ENCODE measurements around the gene CTNNA2.

CTNNA2 gene

DNA sequence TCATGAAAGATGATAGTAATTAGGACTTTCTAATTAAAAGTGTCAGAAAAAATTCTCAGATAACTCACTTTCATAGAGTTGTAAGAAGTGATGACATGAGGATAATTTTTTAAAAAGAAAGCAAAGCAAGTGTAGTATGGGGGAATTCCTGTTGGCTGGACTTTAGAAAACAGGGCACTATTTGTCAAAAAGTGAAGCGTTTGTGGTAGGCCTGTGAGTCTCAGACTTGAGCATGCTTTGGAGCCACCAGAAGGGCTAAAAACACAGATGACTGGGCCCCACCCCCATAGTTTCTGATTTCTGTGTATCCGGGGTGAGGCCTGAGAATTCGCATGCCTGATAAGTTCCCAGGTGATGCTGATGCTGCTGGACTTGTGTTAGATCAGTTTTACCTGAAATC, 1014.3 kb downstream of the CTNNA2 start:
- no peak for DNase-seq

DNA sequence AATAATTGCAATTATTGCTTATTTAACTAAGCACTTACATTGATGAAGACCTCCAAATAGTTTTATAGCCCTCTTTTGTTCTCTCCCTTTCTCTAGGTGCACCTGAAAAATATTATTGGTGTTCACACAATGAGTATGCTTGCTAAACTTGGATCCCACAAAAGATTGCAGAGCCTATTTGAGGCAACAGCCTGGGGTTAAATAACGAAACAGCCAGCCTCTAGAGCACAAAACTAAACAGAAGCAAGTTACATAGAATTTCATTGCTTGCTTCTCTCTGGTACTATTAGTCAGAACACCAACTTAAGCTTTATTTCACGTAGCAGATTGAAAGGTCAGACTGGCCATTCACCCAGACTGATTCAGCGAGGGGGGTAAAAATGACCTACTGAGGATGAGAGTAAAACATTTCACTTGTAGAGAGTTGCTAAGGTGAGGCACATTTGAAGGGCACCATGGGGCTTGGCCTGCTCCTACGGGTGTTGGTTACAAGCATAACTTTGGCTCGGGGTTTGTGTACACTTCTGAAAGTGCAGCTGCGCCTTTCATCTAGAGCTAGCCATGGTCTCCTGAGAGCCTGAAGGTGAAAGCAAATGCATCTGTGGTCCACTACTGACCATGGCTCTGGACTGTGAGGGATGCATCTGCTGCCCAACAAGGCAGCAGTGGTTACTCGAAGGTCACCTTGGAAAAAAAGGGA, 1016.8 kb downstream of the CTNNA2 start:
- DNase-seq = no peak

DNA sequence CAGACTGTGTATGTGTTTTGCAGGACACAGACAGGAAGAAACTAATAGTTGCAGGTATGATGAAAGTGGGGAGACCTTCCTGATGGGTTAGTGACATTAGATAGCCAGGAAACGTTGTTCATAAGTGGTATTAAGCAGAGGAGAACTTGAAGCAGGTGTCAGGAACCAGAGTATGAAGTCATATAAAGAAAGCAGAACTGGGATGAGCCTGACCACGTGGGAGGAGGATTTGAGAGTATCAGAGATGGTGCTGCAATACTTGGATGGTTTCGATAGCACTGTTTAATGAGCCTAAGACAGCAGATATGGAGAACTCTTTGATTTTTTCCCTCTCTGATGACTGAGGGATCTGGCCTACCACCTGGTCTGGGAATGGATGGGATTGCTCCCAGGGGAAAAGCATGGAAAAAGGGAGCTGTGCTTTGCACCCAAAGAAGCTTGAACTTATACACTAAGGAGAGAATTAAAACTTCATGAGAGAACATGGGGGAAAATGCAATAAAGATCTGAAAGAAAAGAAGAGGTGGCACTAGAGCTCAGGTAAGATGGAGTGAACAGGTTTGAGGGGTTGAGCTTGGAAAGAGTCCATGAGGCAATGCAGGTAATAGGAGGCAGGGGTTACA, 1017.7 kb downstream of the CTNNA2 start:
- no peak for DNase-seq

DNA sequence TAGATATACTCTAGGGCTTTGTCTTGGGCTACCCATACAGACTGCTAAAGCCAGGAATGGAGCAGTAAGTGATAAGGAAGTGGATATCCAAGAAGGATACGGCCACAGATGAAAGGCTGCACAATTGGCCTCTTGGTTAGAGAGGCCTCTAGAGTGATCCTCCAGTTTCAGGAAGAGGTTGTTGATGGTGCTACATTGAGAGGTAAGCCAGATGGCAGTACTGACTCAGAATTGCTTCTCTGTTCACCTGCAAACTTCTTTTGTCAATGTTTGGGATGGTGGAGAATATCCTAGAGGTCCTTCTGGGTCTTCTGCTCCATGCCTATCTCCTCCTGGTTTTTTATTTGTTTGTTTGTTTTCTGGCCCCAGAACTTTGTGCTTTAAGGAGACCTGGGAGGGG, 1018.5 kb downstream of the CTNNA2 start:
- DNase-seq = no peak

DNA sequence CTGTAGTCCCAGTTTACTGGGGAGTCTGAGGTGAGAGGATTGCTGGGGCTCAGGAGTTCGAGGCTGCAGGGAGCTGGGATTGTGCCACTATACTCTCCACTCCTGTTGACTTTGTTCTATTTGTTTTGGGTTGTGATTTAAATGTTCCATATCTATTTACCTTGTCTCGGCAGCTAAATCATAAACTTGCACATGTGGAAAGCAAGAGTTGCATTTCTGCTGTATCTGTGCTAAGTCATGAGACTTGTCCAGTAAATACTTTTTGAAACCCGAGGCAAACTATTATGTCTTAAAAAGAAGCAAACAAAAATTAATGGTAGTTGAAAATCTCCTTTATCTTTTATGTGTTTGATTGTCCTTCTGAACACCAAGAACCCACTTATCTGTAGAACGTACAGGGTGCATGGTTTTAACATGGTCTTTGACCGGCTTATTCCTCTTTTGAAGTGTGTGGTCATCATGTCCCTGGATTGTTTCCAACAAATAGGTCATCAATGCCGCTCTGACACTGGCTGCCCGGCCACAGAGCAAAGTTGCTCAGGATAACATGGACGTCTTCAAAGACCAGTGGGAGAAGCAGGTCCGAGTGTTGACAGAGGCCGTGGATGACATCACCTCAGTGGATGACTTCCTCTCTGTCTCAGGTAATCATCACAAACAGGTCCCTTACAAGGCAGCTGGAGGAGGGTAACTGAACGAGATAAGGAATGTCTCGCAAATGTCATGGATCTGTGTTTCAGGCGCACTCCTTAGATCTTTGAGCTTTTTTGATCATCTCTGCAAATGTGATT, 1032.8 kb downstream of the CTNNA2 start:
- DNase-seq = no peak

DNA sequence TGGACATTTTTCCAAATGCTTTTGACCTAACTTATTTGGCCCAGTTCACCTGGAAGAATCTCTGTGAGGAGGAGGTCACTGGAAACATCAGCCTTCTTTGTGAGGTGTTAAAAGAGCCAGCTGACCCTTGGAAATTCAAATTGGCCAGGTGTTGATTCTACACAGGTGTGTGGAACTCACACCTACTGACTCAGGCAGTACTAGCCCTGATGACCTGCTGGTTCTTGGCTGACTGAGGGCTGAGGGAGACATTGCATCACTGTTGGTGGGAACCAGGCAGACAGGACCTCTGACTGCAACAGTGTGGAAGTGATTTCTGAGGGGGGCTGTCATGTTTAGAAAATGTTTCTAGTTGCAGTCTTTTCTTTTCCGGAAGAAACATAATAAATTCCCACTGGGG, 1033.9 kb downstream of the CTNNA2 start:
- DNase-seq = no peak

DNA sequence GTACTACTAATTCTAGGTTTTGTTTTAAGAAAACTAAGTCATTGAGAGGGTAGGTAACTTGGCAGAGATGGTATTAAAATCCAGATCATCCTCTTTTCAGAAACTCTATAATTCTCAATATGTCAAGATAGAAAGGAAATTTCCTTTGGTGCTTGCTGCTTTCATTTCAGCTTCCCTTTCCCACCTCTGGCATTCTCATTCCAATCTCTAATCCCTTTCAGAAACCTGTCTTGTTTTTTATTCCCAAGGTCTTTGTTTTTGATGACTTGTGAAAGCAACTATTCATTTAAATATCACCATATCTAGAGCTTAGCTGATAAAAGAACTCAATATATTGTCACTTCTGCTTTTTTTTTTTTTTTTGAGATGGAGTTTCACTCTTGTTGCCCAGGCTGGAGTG, 1034.5 kb downstream of the CTNNA2 start:
- no peak for DNase-seq

DNA sequence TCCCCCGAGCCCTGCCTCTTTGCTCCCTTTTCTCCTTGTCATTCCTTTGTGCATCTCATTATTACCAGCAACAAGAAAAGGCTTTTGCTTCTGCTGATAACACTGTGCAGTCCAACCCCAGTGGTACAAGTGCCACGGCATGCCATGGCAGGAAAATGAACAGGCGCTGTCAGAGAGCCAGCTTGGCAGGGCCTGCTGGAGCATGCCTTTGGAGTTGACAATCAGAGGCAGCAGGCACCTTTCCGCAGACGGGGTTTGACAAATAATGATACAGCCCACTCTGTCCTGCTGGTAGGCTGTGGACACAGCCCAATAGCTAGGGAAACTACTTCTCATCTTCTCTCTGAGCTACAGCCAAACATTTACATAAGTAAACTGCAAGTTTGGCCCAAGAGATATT, 1035.6 kb downstream of the CTNNA2 start:
- DNase-seq = peak; percentile 95

DNA sequence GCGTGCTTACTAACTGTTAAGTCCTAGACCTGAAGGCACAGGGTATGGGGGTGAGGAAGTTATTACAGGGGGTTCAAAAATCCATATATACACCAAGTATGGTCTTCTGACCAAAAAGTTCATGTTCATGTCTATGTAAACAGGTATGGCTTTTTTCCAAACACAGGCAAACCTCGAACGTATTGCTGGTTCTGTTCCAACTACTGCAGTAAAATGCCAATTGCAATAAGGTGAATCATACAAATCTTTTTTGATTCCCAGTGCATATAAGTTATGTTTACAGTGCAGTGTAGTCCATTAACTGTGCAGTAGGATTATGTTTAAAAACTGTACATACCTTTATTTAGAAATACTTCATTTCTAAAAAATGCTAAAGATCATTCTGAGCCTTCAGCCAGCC, 1037.0 kb downstream of the CTNNA2 start:
- DNase-seq = no peak

DNA sequence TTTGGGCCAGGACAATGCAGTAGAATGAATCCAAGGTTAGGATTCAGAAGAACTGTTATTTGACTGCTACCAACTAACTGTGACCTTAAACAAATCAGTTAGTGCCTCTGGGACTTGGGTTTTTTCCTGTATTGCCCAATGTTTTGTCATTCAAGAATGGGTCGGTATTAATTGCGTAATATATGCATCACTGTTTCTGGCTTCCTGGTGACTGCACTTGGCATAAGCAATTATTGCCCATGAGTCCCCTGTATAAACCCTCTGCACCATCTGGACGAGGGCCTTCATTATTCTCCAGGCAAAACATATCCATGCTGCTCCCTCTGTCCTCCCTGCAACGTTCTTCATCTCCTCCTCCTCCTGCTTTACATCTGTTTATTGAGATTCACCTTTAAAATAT, 1047.5 kb downstream of the CTNNA2 start:
- peak; percentile 87 for DNase-seq

DNA sequence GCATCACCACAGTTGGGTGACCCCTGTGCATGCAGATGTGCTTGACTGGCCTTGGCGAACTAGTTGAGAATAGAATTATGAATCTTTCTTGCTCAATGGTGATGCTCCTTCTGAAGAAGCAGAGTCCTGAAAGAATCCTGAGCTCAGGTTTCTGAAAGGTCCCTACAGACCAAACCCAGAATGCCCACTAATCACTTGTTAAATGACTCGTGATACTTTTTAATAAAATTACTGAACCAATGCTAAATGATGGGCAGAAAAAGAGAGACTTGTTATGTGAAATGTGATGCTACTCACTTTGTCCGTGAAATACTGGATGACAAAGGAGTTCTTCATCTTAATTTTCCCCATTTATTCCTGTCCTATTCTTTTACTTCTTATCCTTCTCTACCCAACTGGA, 1055.2 kb downstream of the CTNNA2 start:
- no peak for DNase-seq

DNA sequence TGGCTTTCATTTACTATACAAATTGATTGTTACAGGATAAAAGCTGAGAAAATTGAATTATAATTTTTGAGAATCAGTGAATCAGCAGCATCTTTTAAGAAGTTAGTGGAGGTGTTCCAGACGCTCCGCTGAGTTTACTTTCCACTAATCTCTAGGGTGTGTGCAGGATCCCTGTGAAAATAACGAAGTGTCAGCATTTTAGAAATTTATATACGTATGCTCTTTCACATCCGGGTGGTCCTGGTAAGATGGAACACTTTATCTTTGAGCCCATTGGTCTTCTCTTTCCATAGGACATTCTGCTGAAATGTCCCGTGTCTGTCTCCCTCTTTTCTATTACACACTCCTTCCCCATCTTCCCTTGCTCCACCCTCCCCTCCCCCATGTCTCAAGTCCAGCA, 1060.3 kb downstream of the CTNNA2 start:
- no peak for DNase-seq

DNA sequence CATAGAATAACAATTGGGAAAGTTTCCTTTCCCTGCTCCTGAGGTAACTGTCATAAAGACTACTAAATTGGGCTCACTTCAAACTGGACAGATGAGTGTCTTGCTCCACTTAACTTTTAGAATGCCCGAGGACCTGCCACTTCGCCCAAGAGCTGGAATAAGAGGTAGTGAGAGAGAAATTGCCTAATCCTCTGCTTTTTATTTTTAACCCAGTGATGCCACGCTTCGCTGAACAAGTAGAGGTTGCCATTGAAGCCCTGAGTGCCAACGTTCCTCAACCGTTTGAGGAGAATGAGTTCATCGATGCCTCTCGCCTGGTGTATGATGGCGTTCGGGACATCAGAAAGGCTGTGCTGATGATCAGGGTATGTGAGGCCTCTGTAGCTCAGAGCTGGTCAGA, 1061.1 kb downstream of the CTNNA2 start:
- DNase-seq = no peak

DNA sequence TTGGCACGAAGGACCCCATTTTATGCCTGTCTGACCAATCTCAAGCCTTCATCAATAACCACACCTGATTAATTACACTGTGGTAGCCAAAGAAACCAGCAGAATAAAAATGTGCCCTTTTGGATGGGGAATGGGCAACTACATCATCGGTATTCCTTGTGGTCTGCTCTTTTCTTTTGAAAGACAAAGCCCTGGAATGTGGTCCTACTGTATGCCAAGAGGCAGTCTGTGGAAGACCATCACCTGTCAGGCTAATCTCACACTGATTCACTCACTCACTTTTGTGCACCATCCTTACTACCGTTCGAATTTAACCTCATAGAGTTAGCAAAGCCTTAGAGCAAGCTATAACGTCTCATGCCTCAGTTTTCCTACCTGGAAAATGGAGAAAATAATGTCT, 1066.9 kb downstream of the CTNNA2 start:
- DNase-seq = no peak

DNA sequence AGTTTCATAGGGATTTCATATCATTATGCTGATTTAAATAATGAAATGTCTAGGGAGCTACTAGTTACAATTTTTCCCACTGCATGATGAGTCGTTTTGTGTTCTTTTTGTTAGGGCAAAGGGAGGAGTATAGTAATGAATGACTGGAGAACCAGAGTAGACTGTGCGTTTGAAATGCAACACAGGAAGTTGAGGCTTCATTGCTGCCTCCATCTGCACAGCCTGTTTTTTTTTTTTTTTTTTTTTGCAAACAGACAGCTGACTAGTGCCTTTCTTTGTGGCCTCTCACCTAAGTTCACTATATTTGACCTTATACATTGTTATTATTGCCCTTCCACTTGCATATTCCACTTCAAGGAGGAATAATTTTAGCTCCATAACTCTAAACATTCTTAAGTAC, 1078.4 kb downstream of the CTNNA2 start:
- no peak for DNase-seq

DNA sequence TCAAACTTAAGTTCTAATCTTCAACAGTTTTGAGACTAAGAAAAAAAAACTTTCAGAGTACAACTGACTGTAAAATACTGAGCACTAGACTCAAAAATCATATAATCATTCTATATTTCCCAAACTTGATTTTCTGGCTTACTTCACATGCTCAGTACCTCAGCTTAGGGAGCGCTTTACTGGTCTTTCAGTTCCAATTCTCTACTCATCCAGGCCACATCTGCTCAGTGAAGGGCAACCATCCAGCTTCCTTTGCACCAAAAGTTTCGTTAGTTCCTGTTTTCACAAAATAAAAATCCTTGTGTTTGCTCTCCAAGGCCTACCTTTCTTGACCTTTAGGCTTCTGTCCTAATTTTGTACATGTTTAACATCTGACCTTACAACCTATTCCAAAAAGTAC, 1079.3 kb downstream of the CTNNA2 start:
- DNase-seq = no peak

DNA sequence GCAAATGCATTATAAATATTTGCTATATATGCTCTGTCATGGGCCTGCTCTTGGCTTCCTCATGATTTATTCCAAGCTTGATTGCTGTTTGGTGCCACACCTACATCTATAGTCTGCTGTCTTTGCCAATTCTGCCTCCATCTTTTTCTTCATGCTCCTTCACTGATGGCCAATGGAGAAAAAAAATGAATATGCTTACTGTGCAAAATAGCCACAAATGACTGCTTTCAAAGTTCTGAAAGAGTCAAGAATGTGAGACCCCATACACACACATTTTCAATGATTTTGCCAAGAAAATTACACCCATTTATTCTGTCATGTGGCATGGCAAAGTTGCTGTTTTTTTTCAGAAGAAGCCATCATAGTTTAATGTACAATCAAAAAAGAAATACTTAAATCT, 1097.3 kb downstream of the CTNNA2 start:
- no peak for DNase-seq

DNA sequence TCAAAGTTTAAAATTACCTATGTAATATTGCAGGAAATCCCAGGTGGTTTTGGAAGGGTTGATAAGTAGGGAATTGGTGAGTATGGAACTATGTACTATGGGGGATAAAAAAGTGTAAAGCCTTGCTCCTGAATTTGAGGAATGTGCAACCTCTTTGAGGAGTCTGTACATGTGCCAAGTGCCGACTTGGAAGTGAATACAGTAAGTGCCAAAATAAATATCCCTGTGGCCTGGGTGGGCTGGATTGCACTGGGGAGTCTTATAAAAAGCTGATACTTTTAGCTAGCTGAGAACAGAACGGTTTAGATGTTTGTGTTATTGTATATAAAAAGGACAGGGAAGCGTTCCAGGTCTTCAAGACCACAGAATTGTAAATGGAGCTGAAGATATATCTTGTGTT, 1108.8 kb downstream of the CTNNA2 start:
- no peak for DNase-seq

DNA sequence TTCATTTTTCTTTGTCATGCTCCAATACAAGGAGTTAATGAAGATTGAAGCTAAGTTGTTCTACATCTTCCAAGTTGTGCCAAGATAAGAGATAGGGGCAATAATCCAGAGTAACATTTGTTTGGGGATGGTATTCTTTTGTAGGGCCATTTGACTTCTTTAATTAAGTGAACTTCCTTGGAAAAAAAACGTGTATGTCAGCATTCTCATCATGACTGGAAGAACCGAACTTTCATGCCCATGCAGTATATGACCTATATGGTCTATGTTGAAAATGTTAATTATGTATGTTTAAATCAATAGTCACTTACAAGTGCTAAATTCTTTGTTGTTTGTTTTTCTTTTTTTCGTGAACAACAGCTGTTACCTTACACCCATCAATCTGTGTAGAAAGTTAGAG, 1111.2 kb downstream of the CTNNA2 start:
- no peak for DNase-seq

DNA sequence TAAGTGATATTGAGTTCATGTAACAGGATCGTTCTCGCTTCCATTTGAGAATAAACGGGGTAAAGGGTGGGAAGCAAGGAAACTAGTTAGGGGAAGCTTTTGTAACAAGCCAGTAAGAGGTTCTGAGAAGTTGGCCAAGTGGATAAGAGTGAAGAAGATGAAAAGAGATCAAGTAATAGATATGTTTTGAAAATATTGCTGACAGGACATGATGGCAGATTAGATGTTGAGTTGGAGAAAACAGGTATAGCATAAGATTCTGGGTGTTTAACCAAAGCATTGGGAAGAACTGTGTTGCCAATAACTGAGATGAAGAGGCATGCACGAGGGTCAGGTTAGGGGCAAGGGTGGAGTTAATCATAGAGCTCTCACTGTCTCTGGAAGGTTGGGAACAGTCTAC, 1121.7 kb downstream of the CTNNA2 start:
- no peak for DNase-seq

DNA sequence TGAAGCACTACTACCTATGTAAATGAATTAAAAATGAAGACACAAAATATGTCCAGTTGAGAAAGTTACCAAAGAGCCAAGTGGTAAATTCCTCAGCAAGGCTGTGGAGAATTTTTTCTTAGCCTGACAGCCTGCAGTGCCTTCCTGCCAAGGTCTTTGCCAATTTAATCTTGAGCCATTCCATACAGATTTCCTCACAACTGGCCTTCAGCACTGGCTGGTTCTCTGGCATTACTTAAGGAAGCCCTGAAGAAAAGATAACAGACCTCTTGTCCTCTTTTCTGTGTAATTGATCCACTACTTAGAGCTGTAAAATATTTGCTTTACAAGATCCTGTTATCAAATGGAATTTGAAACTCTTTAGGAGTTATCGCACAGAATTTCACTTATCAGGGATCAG, 1125.9 kb downstream of the CTNNA2 start:
- no peak for DNase-seq

DNA sequence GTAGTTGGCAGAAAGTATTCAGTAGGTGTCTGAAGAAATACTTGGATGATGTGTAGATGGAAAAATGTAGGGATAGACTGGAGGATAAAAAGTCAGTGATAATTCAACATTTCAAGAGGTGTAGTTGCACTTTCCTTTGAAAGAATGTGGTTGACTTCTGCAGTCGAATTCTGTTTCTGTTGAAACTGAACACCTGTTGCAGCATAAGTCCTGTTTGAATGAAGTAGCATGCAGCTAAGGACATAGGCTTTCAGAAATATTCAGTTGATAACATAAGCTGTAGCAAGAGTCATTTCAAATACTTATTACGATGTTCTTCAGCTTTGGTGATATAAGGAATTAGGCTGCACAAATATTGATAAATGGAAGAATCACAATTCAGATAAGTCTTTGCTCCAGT, 1129.6 kb downstream of the CTNNA2 start:
- no peak for DNase-seq

DNA sequence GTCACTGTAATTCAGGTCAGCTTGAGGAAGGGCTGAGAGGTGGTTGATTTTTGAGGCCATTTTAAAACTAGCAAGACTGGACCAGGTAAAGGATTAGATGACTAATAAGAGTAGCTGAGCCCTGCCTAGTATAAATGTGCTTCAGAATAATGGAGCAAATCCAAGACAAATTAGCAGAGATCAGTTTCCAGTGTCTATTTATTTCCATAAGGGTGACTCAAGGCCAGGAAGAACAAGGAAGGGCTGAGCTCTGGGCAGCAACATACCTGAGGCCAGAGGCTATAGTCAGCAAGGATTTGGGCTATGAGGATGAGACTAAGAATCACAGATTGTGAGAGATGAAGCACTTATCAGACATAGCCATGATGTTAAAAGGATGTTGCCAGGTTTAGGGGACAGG, 1130.7 kb downstream of the CTNNA2 start:
- DNase-seq = no peak

DNA sequence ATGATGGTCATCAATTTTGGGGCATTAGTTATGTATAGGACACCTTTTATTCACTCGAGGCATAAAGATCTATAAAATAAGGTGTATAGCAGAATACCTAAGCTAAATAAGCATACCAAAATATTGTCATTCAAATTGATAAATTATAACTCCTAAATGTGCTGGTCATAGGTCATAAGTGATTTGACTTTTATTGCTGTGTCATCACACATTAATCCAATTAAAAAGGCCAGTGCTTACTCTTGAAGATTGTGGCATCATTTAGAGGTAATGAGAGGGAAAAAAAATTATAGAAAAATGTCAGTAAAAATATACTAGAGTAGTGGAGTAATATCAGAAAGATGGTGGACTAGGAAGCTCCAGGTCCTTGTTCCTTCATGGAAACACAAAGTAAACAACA, 1138.6 kb downstream of the CTNNA2 start:
- DNase-seq = no peak

Measured in NCI-H1694 (cell line).